HFF-Myc (cell line): ENCODE results near the gene RAB40C.

ENCODE experiments used
- DNase-seq: peaks from one replicate; pipeline ENCODE4 v3.0.0-alpha.2; 2011; ENCODE audit warnings: low read depth; ENCODE audit errors: extremely low read depth
- H3K4me3 ChIP-seq: replicated peaks from 2 replicates; pipeline ENCODE4 v1.5.1; 2011; ENCODE audit warnings: low read depth, mild to moderate bottlenecking, control low read depth, low read length
- TF ChIP-seq, protein P1 (sequence below): IDR thresholded peaks from 2 replicates; pipeline ENCODE4 v1.5.1; 2012; ENCODE audit warnings: mild to moderate bottlenecking, low read depth, low read length, control low read depth; ENCODE audit errors: missing control alignments

RAB40C gene

GRCh38 chr16:576197-576822 lies 13.6 kb upstream of the RAB40C start:
- TF ChIP-seq, protein P1, sequence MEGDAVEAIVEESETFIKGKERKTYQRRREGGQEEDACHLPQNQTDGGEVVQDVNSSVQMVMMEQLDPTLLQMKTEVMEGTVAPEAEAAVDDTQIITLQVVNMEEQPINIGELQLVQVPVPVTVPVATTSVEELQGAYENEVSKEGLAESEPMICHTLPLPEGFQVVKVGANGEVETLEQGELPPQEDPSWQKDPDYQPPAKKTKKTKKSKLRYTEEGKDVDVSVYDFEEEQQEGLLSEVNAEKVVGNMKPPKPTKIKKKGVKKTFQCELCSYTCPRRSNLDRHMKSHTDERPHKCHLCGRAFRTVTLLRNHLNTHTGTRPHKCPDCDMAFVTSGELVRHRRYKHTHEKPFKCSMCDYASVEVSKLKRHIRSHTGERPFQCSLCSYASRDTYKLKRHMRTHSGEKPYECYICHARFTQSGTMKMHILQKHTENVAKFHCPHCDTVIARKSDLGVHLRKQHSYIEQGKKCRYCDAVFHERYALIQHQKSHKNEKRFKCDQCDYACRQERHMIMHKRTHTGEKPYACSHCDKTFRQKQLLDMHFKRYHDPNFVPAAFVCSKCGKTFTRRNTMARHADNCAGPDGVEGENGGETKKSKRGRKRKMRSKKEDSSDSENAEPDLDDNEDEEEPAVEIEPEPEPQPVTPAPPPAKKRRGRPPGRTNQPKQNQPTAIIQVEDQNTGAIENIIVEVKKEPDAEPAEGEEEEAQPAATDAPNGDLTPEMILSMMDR, result no peak
- H3K4me3 ChIP-seq, result no peak overlapping the region
- no peak for DNase-seq

DNA sequence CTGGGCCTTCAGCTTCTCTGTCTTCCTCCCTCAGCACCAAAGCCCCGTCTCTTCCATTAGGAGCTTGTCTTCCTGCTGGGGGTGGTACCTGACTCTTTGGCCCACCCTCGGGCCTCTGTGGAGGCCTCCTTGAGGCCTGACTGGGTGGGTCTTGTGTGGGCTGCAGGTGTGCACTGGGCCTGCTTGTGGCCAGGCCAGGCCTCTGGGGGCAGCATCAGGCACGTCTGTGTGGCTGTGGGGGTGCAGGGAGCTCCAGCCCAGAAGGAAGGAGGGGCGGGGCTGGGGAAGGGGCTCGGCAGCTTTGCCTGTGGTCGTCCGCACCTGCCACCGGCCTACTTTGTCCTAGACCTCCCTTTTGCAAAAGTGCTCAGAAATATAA lies 13.1 kb upstream of the RAB40C start:
- no peak for DNase-seq
- TF ChIP-seq, protein P1, result no peak
- H3K4me3 ChIP-seq, result no peak overlapping the region

GRCh38 chr16:577796-578195 lies 12.1 kb upstream of the RAB40C start:
- no peak for DNase-seq
- no peak overlapping the region for H3K4me3 ChIP-seq
- TF ChIP-seq, protein P1, result no peak

DNA sequence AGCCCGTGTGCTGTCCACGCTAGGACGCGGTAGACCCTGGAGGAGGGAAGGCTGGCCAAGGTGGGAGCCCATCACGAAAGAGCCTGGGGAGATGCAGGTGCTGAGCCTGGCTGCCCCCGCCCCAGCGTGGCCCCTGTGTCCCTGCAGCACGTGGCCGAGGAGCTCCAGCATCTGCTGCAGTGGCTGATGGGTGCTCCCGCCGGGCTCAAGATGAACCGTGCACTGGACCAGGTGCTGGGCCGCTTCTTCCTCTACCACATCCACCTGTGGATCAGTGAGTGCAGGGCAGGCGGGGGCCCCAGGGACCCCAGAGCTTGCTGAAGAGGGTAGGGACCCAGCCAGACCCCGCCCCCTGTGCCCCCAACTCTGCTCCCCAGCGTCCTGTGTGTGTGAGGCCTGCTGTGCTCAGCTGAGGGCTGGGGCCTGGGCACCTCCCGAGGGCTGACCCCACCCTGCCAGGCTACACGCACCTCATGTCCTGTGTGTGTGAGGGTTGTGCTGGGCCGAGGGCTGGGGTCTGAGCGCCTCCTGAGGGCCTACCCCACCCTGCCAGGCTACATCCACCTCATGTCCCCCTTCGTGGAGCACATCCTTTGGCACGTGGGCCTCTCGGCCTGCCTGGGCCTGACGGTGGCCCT lies 11.5 kb upstream of the RAB40C start:
- TF ChIP-seq, protein P1, result no peak
- no peak for DNase-seq
- H3K4me3 ChIP-seq, result no peak overlapping the region

GRCh38 chr16:578870-579405 lies 10.9 kb upstream of the RAB40C start:
- DNase-seq, result no peak
- TF ChIP-seq, protein P1, result peak; percentile 77
- no peak overlapping the region for H3K4me3 ChIP-seq

DNA sequence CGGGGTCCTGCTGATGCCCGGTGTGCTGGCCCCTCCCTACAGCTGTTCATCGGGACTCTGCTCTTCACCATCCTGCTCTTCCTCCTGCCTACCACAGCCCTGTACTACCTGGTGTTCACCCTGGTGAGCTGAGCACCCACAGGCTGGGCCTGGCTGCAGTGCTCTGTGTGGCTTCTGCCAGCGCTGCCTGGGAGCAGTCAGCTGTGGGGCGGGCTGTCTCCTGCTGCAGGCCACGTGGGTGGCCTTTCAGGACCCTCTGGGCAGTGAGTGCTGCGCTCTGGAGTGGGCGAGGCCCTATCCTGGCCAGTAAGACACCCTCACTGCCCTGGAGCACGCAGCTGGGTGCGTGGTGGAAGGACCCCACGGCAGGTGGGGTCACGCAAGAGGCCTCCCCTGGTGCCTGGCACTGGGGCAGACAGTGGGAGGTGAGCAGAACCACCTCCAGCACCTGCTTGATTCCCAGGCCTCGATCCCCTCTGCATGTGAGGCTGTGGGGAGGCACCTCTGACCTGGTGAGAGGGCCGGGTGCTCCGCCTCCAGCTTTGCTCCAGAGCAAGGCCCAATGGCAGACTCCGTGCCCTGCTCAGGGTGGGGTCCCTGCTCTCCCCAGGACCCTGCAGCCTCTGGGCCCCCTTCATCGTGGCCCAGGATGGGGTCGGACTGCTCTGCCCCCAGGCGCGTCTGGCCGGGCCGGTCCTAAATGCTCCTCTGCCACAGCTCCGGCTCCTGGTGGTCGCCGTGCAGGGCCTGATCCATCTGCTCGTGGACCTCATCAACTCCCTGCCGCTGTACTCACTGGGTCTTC lies 9.5 kb upstream of the RAB40C start:
- H3K4me3 ChIP-seq, result no peak overlapping the region
- TF ChIP-seq, protein P1, result no peak

More for the DNA sequence above, 9.5 kb upstream of the RAB40C start:
- DNase-seq, result no peak
